K562 (cell line): ENCODE measurements around the gene LIX1L.

Source experiments
- ARNT ChIP-seq, 2 experiments: fragments of 450-650 bp; IDR thresholded peaks; 2 replicates each; pipeline ENCODE4 v1.6.1; 2016; ENCODE audit warnings: mild to moderate bottlenecking in 1 of 2
- CTCF ChIP-seq, 3 experiments: IDR thresholded peaks in 2 of 3; conservative IDR thresholded peaks in 1 of 3; 2 replicates each; pipeline ENCODE4 v1.5.1; 2011 to 2012; ENCODE audit warnings: low read length in 3 of 3, mild to moderate bottlenecking in 3 of 3, control low read depth in 2 of 3, improper control_type of control experiment in 1 of 3, inconsistent platforms in 1 of 3, low read depth in 1 of 3, mixed read lengths in 1 of 3, moderate library complexity in 1 of 3; ENCODE audit not compliant: insufficient read depth in 2 of 3
- ELK1 ChIP-seq: sonication (generic); formaldehyde crosslinking; IDR thresholded peaks from 2 replicates; pipeline ENCODE4 v1.8.1; 2022; ENCODE audit warnings: missing genetic modification reagents
- JUND ChIP-seq, 2 experiments: IDR thresholded peaks; 2 replicates in 1 of 2; 3 replicates in 1 of 2; pipeline ENCODE4 v1.6.1; 2011; ENCODE audit warnings: borderline replicate concordance in 2 of 2, low read depth in 2 of 2, low read length in 2 of 2, improper control_type of control experiment in 1 of 2, missing biosample characterization in 1 of 2, missing genetic modification characterization in 1 of 2, missing genetic modification reagents in 1 of 2
- MTA3 ChIP-seq: fragments of 450-650 bp; formaldehyde crosslinking; IDR thresholded peaks from 2 replicates; pipeline ENCODE4 v1.6.1; 2017; ENCODE audit warnings: mild to moderate bottlenecking, borderline replicate concordance
- NFATC3 ChIP-seq: fragments of 450-650 bp; IDR thresholded peaks from 2 replicates; pipeline ENCODE4 v1.6.1; 2017; ENCODE audit warnings: mild to moderate bottlenecking
- NFE2 ChIP-seq: IDR thresholded peaks from 2 replicates; pipeline ENCODE4 v1.6.1; 2014; ENCODE audit warnings: antibody characterized with exemption, low read depth
- POLR2AphosphoS5 ChIP-seq: IDR thresholded peaks from 2 replicates; pipeline ENCODE4 v1.6.1; 2011; ENCODE audit warnings: mild to moderate bottlenecking, low read depth, low read length, moderate library complexity; ENCODE audit not compliant: control insufficient read depth, insufficient read depth
- SRSF1 ChIP-seq: fragments of 200-400 bp; formaldehyde crosslinking; IDR thresholded peaks from 2 replicates; pipeline ENCODE4 v1.6.1; 2017; ENCODE audit warnings: mild to moderate bottlenecking, low read depth, low read length, moderate library complexity
- TARDBP ChIP-seq: fragments of 450-650 bp; IDR thresholded peaks from 2 replicates; pipeline ENCODE4 v1.6.1; 2016
- TBL1XR1 ChIP-seq, 2 experiments: IDR thresholded peaks; 2 replicates each; pipeline ENCODE4 v1.6.1; 2012; ENCODE audit warnings: improper control_type of control experiment in 2 of 2, low read length in 2 of 2, mild to moderate bottlenecking in 1 of 2
- ZBTB33 ChIP-seq: sonication (generic); formaldehyde crosslinking; IDR thresholded peaks from 2 replicates; pipeline ENCODE4 v1.8.1; 2023; ENCODE audit warnings: mild to moderate bottlenecking, missing genetic modification reagents

GRCh38 chr1:145949219-145949618 lies 8.6 kb downstream of the LIX1L start:
- no peak for TF ChIP-seq SRSF1
- no peak for TF ChIP-seq JUND (IDR thresholded peaks at IDR 0.05; ENCODE audit: borderline replicate concordance, low read depth, low read length)
- no peak for TF ChIP-seq JUND (tag; IDR thresholded peaks at IDR 0.05; ENCODE audit: borderline replicate concordance, low read depth, low read length)
- no peak for TF ChIP-seq NFATC3
- no peak for TF ChIP-seq ELK1 (CRISPR knock-in tag)
- no peak for TF ChIP-seq TARDBP
- no peak for TF ChIP-seq CTCF (IDR thresholded peaks at IDR 0.05 in 2 of 3, conservative IDR thresholded peaks at IDR 0.05 in 1 of 3; ENCODE audit: insufficient read depth in 2 of 3, low read depth in 1 of 3, low read length in 3 of 3)
- no peak for TF ChIP-seq TBL1XR1 (IDR thresholded peaks at IDR 0.05; ENCODE audit: low read length in 2 of 2)
- no peak for TF ChIP-seq ZBTB33 (CRISPR knock-in tag)
- no peak for TF ChIP-seq MTA3
- no peak for TF ChIP-seq NFE2
- TF ChIP-seq ARNT (IDR thresholded peaks at IDR 0.05): no peak
- TF ChIP-seq POLR2AphosphoS5: no peak
